Stimulated activated effector memory CD8-positive, alpha-beta T cell treated with anti-CD3 and anti-CD28 coated beads, Interleukin-12 subunit alpha, Interleukin-12 subunit beta, amount 100 ng/mL, for 72 hours (primary cell): Measurements from ENCODE around the gene UTP15.

ENCODE experiments used
- ATAC-seq: fragments of 150-1000 bp; cut with Tn5 transposase; 2 replicates; pipeline ENCODE4 v1.10.0; 2021
- DNase-seq, 2 donors: peaks; one replicate each; pipeline ENCODE4 v3.0.0; 2021 to 2022; ENCODE audit warnings: low spot score in 2 of 2
- H3K27ac Mint-ChIP-seq: one replicate; pipeline ENCODE4 v1.8.0; 2022; ENCODE audit warnings: mild to moderate bottlenecking, mixed read lengths
- H3K36me3 Mint-ChIP-seq: one replicate; pipeline ENCODE4 v1.8.0; 2022; ENCODE audit warnings: mild to moderate bottlenecking, mixed read lengths
- H3K4me1 Mint-ChIP-seq: one replicate; pipeline ENCODE4 v1.8.0; 2022; ENCODE audit warnings: mixed read lengths
- H3K4me3 Mint-ChIP-seq: one replicate; pipeline ENCODE4 v1.8.0; 2022; ENCODE audit warnings: mild to moderate bottlenecking, mixed read lengths
- H3K9me3 Mint-ChIP-seq: one replicate; pipeline ENCODE4 v1.8.0; 2022; ENCODE audit warnings: mixed read lengths

The UTP15 gene

GRCh38 chr5:73599380-73599779 is 33.8 kb downstream of the UTP15 start:
- Mint-ChIP-seq H3K9me3 (peaks cover 3% of the 10 kb centered on the region), H3K4me1 (no peaks in the 10 kb centered on the region), H3K36me3 (no peaks in the 10 kb centered on the region), H3K4me3 (no peak overlapping the region), H3K27ac (no peak overlapping the region)
- no peak for ATAC-seq
- DNase-seq = no peak

- no peak for ATAC-seq
- H3K36me3 Mint-ChIP-seq = no peaks in the 10 kb centered on the region
- no peaks in the 10 kb centered on the region for H3K4me1 Mint-ChIP-seq
Measured at GRCh38 chr5:73603998-73604397, 38.5 kb downstream of the UTP15 start.

GRCh38 chr5:73605223-73606087 is 39.9 kb downstream of the UTP15 start:
- H3K27ac Mint-ChIP-seq = no peak overlapping the region
- no peak for DNase-seq
- no peak for ATAC-seq
- peaks cover 3% of the 10 kb centered on the region for H3K9me3 Mint-ChIP-seq
- no peaks in the 10 kb centered on the region for H3K36me3 Mint-ChIP-seq
- no peak overlapping the region for H3K4me3 Mint-ChIP-seq
- H3K4me1 Mint-ChIP-seq = no peaks in the 10 kb centered on the region

More at GRCh38 chr5:73603998-73604397, 38.5 kb downstream of the UTP15 start:
- Mint-ChIP-seq H3K9me3 (peaks cover 3% of the 10 kb centered on the region), H3K4me3 (no peak overlapping the region), H3K27ac (no peak overlapping the region)
- DNase-seq = no peak

- Mint-ChIP-seq H3K4me1 (no peaks in the 10 kb centered on the region), H3K36me3 (no peaks in the 10 kb centered on the region), H3K27ac (no peak overlapping the region), H3K9me3 (peaks cover 3% of the 10 kb centered on the region), H3K4me3 (no peak overlapping the region)
- ATAC-seq = no peak
- DNase-seq = no peak
Measured at GRCh38 chr5:73606206-73606753, 40.7 kb downstream of the UTP15 start.

GRCh38 chr5:73607228-73607627 is 41.7 kb downstream of the UTP15 start:
- DNase-seq (no peak), ATAC-seq (no peak)
- no peaks in the 10 kb centered on the region for H3K4me1 Mint-ChIP-seq
- no peak overlapping the region for H3K27ac Mint-ChIP-seq
- H3K9me3 Mint-ChIP-seq = no peaks in the 10 kb centered on the region
- H3K4me3 Mint-ChIP-seq = no peak overlapping the region
- H3K36me3 Mint-ChIP-seq = no peaks in the 10 kb centered on the region

- no peak for ATAC-seq
- Mint-ChIP-seq H3K4me3 (no peak overlapping the region), H3K27ac (no peak overlapping the region), H3K36me3 (no peaks in the 10 kb centered on the region), H3K9me3 (no peaks in the 10 kb centered on the region), H3K4me1 (no peaks in the 10 kb centered on the region)
- DNase-seq = no peak
Measured at GRCh38 chr5:73612799-73613198, 47.3 kb downstream of the UTP15 start.

GRCh38 chr5:73615085-73615484 is 49.5 kb downstream of the UTP15 start:
- H3K27ac Mint-ChIP-seq = no peak overlapping the region
- DNase-seq = no peak
- no peak for ATAC-seq

GRCh38 chr5:73615947-73616346 is 50.4 kb downstream of the UTP15 start:
- Mint-ChIP-seq H3K27ac (no peak overlapping the region), H3K4me3 (no peak overlapping the region), H3K4me1 (no peaks in the 10 kb centered on the region), H3K9me3 (no peaks in the 10 kb centered on the region), H3K36me3 (no peaks in the 10 kb centered on the region)
- no peak for ATAC-seq
- no peak for DNase-seq

More at GRCh38 chr5:73615085-73615484, 49.5 kb downstream of the UTP15 start:
- H3K4me3 Mint-ChIP-seq = no peak overlapping the region
- H3K9me3 Mint-ChIP-seq = no peaks in the 10 kb centered on the region
- H3K36me3 Mint-ChIP-seq = no peaks in the 10 kb centered on the region
- H3K4me1 Mint-ChIP-seq = no peaks in the 10 kb centered on the region

- Mint-ChIP-seq H3K9me3 (no peaks in the 10 kb centered on the region), H3K27ac (no peak overlapping the region), H3K4me3 (no peak overlapping the region), H3K4me1 (no peaks in the 10 kb centered on the region), H3K36me3 (no peaks in the 10 kb centered on the region)
- ATAC-seq (no peak), DNase-seq (no peak)
Measured at GRCh38 chr5:73617510-73618279, 52.2 kb downstream of the UTP15 start.

GRCh38 chr5:73619606-73620333 is 54.2 kb downstream of the UTP15 start:
- Mint-ChIP-seq H3K36me3 (no peaks in the 10 kb centered on the region), H3K4me3 (no peak overlapping the region), H3K4me1 (no peaks in the 10 kb centered on the region), H3K27ac (no peak overlapping the region), H3K9me3 (no peaks in the 10 kb centered on the region)
- no peak for DNase-seq
- no peak for ATAC-seq

GRCh38 chr5:73620334-73620687 is 54.8 kb downstream of the UTP15 start:
- H3K36me3 Mint-ChIP-seq = no peaks in the 10 kb centered on the region
- no peaks in the 10 kb centered on the region for H3K4me1 Mint-ChIP-seq
- no peak overlapping the region for H3K27ac Mint-ChIP-seq
- no peak overlapping the region for H3K4me3 Mint-ChIP-seq
- no peak for DNase-seq
- ATAC-seq = no peak
- no peaks in the 10 kb centered on the region for H3K9me3 Mint-ChIP-seq

- Mint-ChIP-seq H3K36me3 (no peaks in the 10 kb centered on the region), H3K9me3 (no peaks in the 10 kb centered on the region), H3K27ac (no peak overlapping the region), H3K4me1 (no peaks in the 10 kb centered on the region), H3K4me3 (no peak overlapping the region)
- DNase-seq (no peak), ATAC-seq (no peak)
Measured at GRCh38 chr5:73623060-73623459, 57.5 kb downstream of the UTP15 start.

GRCh38 chr5:73623901-73624404 is 58.4 kb downstream of the UTP15 start:
- H3K27ac Mint-ChIP-seq = no peak overlapping the region
- H3K9me3 Mint-ChIP-seq = no peaks in the 10 kb centered on the region
- no peak overlapping the region for H3K4me3 Mint-ChIP-seq
- ATAC-seq (no peak), DNase-seq (no peak)
- no peaks in the 10 kb centered on the region for H3K36me3 Mint-ChIP-seq
- H3K4me1 Mint-ChIP-seq = no peaks in the 10 kb centered on the region

- Mint-ChIP-seq H3K36me3 (no peaks in the 10 kb centered on the region), H3K4me1 (no peaks in the 10 kb centered on the region), H3K27ac (no peak overlapping the region), H3K4me3 (peak overlapping the region; percentile 41), H3K9me3 (no peaks in the 10 kb centered on the region)
- DNase-seq (no peak), ATAC-seq (no peak)
Measured at GRCh38 chr5:73624888-73625287, 59.3 kb downstream of the UTP15 start.

GRCh38 chr5:73625372-73625943 is 59.9 kb downstream of the UTP15 start:
- no peaks in the 10 kb centered on the region for H3K4me1 Mint-ChIP-seq
- ATAC-seq (no peak), DNase-seq (no peak)
- H3K9me3 Mint-ChIP-seq = no peaks in the 10 kb centered on the region
- no peak overlapping the region for H3K27ac Mint-ChIP-seq
- peak overlapping the region; percentile 41 for H3K4me3 Mint-ChIP-seq
- H3K36me3 Mint-ChIP-seq = no peaks in the 10 kb centered on the region
